GM12878 (cell line): Measurements from ENCODE around the gene THAP7. TPM values are rescaled to one million over a fixed set of nuclear protein-coding genes. Genes with fewer than 3 reads are reported as not detected.

Experiments used
- ATAC-seq: fragments of 200-7000 bp; cut with Tn5 transposase; 3 replicates; pipeline ENCODE4 v1.9.1; 2020; ENCODE audit warnings: mild to moderate bottlenecking, moderate library complexity
- BruUV-seq: library from RNA; stranded (reverse); fragments of 400-500 nt; replicated peaks from 2 replicates; lab custom pipeline; 2021; lab: Mats Ljungman, UMichigan
- CTCF ChIA-PET: fragments of 300-600 bp; sonication (Branson Sonifier 250); formaldehyde crosslinking; extraction: SDS; loops from one replicate; lab custom pipeline; 2021; ENCODE audit warnings: inconsistent platforms; lab: Yijun Ruan, JAX
- POLR2A ChIA-PET: fragments of 350-600 bp; formaldehyde crosslinking; extraction: SDS; loops from one replicate; lab custom pipeline; 2021; ENCODE audit warnings: inconsistent platforms; lab: Charles Lee
- RAD21 ChIA-PET: fragments of 300-600 bp; sonication (Branson Sonifier 250); formaldehyde crosslinking; loops from one replicate; lab custom pipeline; 2023; ENCODE audit warnings: antibody characterized with exemption; ENCODE audit not compliant: unreplicated experiment; lab: Charles Lee
- SMC1A ChIA-PET: fragments of 300-600 bp; sonication (Branson Sonifier 250); formaldehyde crosslinking; loops from one replicate; lab custom pipeline; 2023; ENCODE audit not compliant: unreplicated experiment, uncharacterized antibody; lab: Charles Lee
- DNase-seq: peaks from one replicate; pipeline ENCODE4 v3.0.0-alpha.2; 2011; ENCODE audit warnings: low read depth, low spot score
- FAIRE-seq: peaks from 3 replicates; lab custom pipeline; 2011; peaks lifted over from hg19 to GRCh38; lab: Jason Lieb, UNC
- H2AFZ ChIP-seq: 2 replicates; pipeline ENCODE4 v1.6.0; 2011; ENCODE audit warnings: low read depth, low read length, control low read depth; ENCODE audit not compliant: control insufficient read depth
- H3K27ac ChIP-seq: 2 replicates; pipeline ENCODE4 v1.5.1; 2011; ENCODE audit warnings: control low read depth; ENCODE audit not compliant: control insufficient read depth, insufficient read depth
- H3K27me3 ChIP-seq, 2 experiments: replicated peaks in 1 of 2; 2 replicates each; pipeline versions ENCODE4 v1.6.0 to v1.6.1; 2011; ENCODE audit warnings: low read length in 1 of 2; ENCODE audit not compliant: control insufficient read depth in 2 of 2, insufficient read depth in 2 of 2
- H3K36me3 ChIP-seq, 2 experiments: 2 replicates each; pipeline ENCODE4 v1.5.1; 2011; ENCODE audit warnings: low read length in 1 of 2; ENCODE audit not compliant: control insufficient read depth in 2 of 2, insufficient read depth in 2 of 2
- H3K4me1 ChIP-seq: 2 replicates; pipeline ENCODE4 v1.6.1; 2011; ENCODE audit warnings: mild to moderate bottlenecking, low read length, moderate library complexity, mixed read lengths; ENCODE audit not compliant: control insufficient read depth, insufficient read depth
- H3K4me2 ChIP-seq: 2 replicates; pipeline ENCODE4 v1.6.0; 2011; ENCODE audit warnings: control low read depth; ENCODE audit not compliant: control insufficient read depth, insufficient read depth
- H3K4me3 ChIP-seq: fragments of 200-600 bp; sonication (generic); 2 replicates; pipeline ENCODE4 v1.5.1; 2016
- H3K79me2 ChIP-seq: 2 replicates; pipeline ENCODE4 v1.6.0; 2011; ENCODE audit warnings: low read length; ENCODE audit not compliant: control insufficient read depth, insufficient read depth
- H3K9ac ChIP-seq: 2 replicates; pipeline ENCODE4 v1.8.0; 2011; ENCODE audit warnings: low read length, control low read depth, mixed read lengths; ENCODE audit not compliant: control insufficient read depth, insufficient read depth
- H3K9me3 ChIP-seq: replicated peaks from 3 replicates; pipeline ENCODE4 v1.5.1; 2011; ENCODE audit warnings: mild to moderate bottlenecking, low read length; ENCODE audit not compliant: control insufficient read depth, insufficient read depth
- H4K20me1 ChIP-seq: 2 replicates; pipeline ENCODE4 v1.6.0; 2011; ENCODE audit not compliant: control insufficient read depth, insufficient read depth
- BCL11A ChIP-seq: IDR thresholded peaks from 2 replicates; pipeline ENCODE4 v1.6.1; 2011; ENCODE audit warnings: low read depth, low read length
- CBX5 ChIP-seq: sonication (generic); IDR thresholded peaks from 2 replicates; pipeline ENCODE4 v1.6.1; 2016; ENCODE audit warnings: low read depth, moderate library complexity, mild to moderate bottlenecking, inconsistent platforms
- ETV6 ChIP-seq, 2 experiments: fragments of 450-650 bp in 1 of 2; IDR thresholded peaks in 1 of 2; conservative IDR thresholded peaks in 1 of 2; 2 replicates each; pipeline ENCODE4 v1.6.1; 2014; ENCODE audit warnings: antibody characterized with exemption in 1 of 2, borderline replicate concordance in 1 of 2, low read depth in 1 of 2, mild to moderate bottlenecking in 1 of 2, moderate library complexity in 1 of 2
- FOXM1 ChIP-seq: IDR thresholded peaks from 2 replicates; pipeline ENCODE4 v1.6.1; 2012; ENCODE audit warnings: low read depth, mild to moderate bottlenecking, inconsistent platforms, low read length, moderate library complexity
- IKZF2 ChIP-seq, 2 experiments: fragments of 450-650 bp; IDR thresholded peaks; 2 replicates each; pipeline ENCODE4 v1.6.1; 2017; ENCODE audit warnings: mild to moderate bottlenecking in 2 of 2, moderate library complexity in 2 of 2
- JUND ChIP-seq: IDR thresholded peaks from 2 replicates; pipeline ENCODE4 v1.6.1; 2012; ENCODE audit warnings: low read depth, mild to moderate bottlenecking, low read length, improper control_type of control experiment, moderate library complexity
- KLF5 ChIP-seq: fragments of 450-650 bp; IDR thresholded peaks from 2 replicates; pipeline ENCODE4 v1.6.1; 2014; ENCODE audit warnings: mild to moderate bottlenecking; ENCODE audit not compliant: partially characterized antibody
- RFX5 ChIP-seq: IDR thresholded peaks from 2 replicates; pipeline ENCODE4 v1.6.1; 2011; ENCODE audit warnings: low read depth, low read length, improper control_type of control experiment
- SMC3 ChIP-seq: IDR thresholded peaks from 2 replicates; pipeline ENCODE4 v1.6.1; 2011; ENCODE audit warnings: low read length, improper control_type of control experiment, borderline replicate concordance
- SP1 ChIP-seq: IDR thresholded peaks from one replicate; pipeline ENCODE4 v1.6.1; 2011; ENCODE audit warnings: low read depth, low read length
- SPI1 ChIP-seq: IDR thresholded peaks from 2 replicates; pipeline ENCODE4 v1.6.1; 2011; ENCODE audit warnings: low read depth, mild to moderate bottlenecking, low read length, moderate library complexity, borderline replicate concordance; ENCODE audit not compliant: insufficient read depth
- TAF1 ChIP-seq: IDR thresholded peaks from 2 replicates; pipeline ENCODE4 v1.6.1; 2011; ENCODE audit warnings: mild to moderate bottlenecking, low read depth, low read length, borderline replicate concordance
- YY1 ChIP-seq: IDR thresholded peaks from 2 replicates; pipeline ENCODE4 v1.6.1; 2011; ENCODE audit warnings: low read depth, mild to moderate bottlenecking, low read length
- ZBED1 ChIP-seq: IDR thresholded peaks from 2 replicates; pipeline ENCODE4 v1.6.1; 2016; ENCODE audit warnings: borderline replicate concordance
- ZNF207 ChIP-seq: fragments of 450-650 bp; IDR thresholded peaks from 2 replicates; pipeline ENCODE4 v1.6.1; 2014; ENCODE audit warnings: antibody characterized with exemption, mild to moderate bottlenecking, borderline replicate concordance
- ZNF622 ChIP-seq: fragments of 450-650 bp; IDR thresholded peaks from 2 replicates; pipeline ENCODE4 v1.6.1; 2017; ENCODE audit warnings: mild to moderate bottlenecking, inconsistent platforms
- ZNF687 ChIP-seq: fragments of 450-650 bp; IDR thresholded peaks from 2 replicates; pipeline ENCODE4 v1.6.1; 2017; ENCODE audit warnings: mild to moderate bottlenecking, moderate library complexity
- ZSCAN29 ChIP-seq: fragments of 450-650 bp; IDR thresholded peaks from 2 replicates; pipeline ENCODE4 v1.6.1; 2017; ENCODE audit warnings: mild to moderate bottlenecking, moderate library complexity
- WGBS: methylation state at CpG from one replicate; pipeline ENCODE4 v1.1.6; 2016; ENCODE audit warnings: low lambda C conversion rate; ENCODE audit not compliant: insufficient replicate concordance, insufficient coverage; ENCODE audit errors: missing lambda C conversion rate; 5-methylcytosine and 5-hydroxymethylcytosine counted together
- in situ Hi-C: fragments of 300-500 bp; cut with MboI; formaldehyde crosslinking; loops from 9 replicates; pipeline ENCODE4 v1.14.3; 2018; ENCODE audit warnings: mixed read lengths
- intact Hi-C: fragments of 100-400 bp; cut with micrococcal nuclease; formaldehyde crosslinking; loops from one replicate; pipeline ENCODE4 v1.14.2; 2022; ENCODE audit not compliant: unreplicated experiment
- polyA plus RNA-seq, 11 experiments: library from polyadenylated mRNA; depleted of rRNA in 4 of 11; unstranded in 6 of 11; stranded (reverse) in 5 of 11; fragments of >200 nt; fragmentation: Nextera tagmentation in 4 of 11; fragmentation: Illumina TruSeq in 1 of 11; extraction: Ambion mirVana in 4 of 11; extraction: Trizol in 1 of 11; gene quantifications; 1 replicate in 1 of 11; 2 replicates in 10 of 11; pipeline versions ENCODE4 v1.2.1 to v1.2.3, GENCODE V29; 2011 to 2016; ENCODE audit warnings: inconsistent platforms in 2 of 11, missing spikeins in 2 of 11, low read depth in 1 of 11
- total RNA-seq, 4 experiments: library from RNA; depleted of rRNA in 3 of 4; stranded (reverse); fragments of >200 nt in 3 of 4; fragmentation: Illumina TruSeq in 1 of 4; extraction: Trizol in 1 of 4; gene quantifications; 2 replicates each; pipeline versions ENCODE4 v1.2.1 to v1.2.3, GENCODE V29; 2013 to 2021
- TF ChIP-seq, protein P1 (sequence below): fragments of 450-650 bp; IDR thresholded peaks from 2 replicates; pipeline ENCODE4 v1.6.1; 2017; ENCODE audit warnings: mild to moderate bottlenecking

THAP7 gene
- total and polyA plus RNA-seq, 10 of the 15 experiments (the other 5 are each of a cell fraction or from before 2014, with no cell fraction given) = 0.66 to 58.3 (median 26.3) TPM

- no peaks in the 10 kb centered on the region for H4K20me1 ChIP-seq
- no peak overlapping the region for H3K4me3 ChIP-seq
- H3K79me2 ChIP-seq = no peaks in the 10 kb centered on the region
- H3K27me3 ChIP-seq = no peaks in the 10 kb centered on the region; a peak in 1 of 4 replicates
- no peaks in the 10 kb centered on the region for H3K36me3 ChIP-seq
- in situ Hi-C loops = no loop called here
- BruUV-seq = no TSS peak
- ChIA-PET CTCF (no interaction called here), RAD21 (no interaction called here), POLR2A (no interaction called here), SMC1A (interaction anchor here (0.5 kb wide), 1 partner anchor 11 kb away, joined by 3 read pairs; no protein-coding TSS in a partner anchor)
- no peak overlapping the region for H3K9ac ChIP-seq
- intact Hi-C loops = no loop called here
- TF ChIP-seq SP1 (no peak), ZNF687 (no peak), CBX5 (no peak), SMC3 (no peak), JUND (no peak), TAF1 (no peak), FOXM1 (no peak), ZBED1 (no peak), ZNF622 (no peak), ZSCAN29 (no peak), ETV6 (conservative IDR thresholded peaks at IDR 0.05 in 1 of 2, IDR thresholded peaks at IDR 0.05 in 1 of 2; ENCODE audit: borderline replicate concordance in 1 of 2, low read depth in 1 of 2) (no peak), SPI1 (no peak), YY1 (no peak), RFX5 (no peak), BCL11A (no peak), IKZF2 (IDR thresholded peaks at IDR 0.05) (no peak), ZNF207 (no peak), KLF5 (no peak)
- TF ChIP-seq, protein P1, sequence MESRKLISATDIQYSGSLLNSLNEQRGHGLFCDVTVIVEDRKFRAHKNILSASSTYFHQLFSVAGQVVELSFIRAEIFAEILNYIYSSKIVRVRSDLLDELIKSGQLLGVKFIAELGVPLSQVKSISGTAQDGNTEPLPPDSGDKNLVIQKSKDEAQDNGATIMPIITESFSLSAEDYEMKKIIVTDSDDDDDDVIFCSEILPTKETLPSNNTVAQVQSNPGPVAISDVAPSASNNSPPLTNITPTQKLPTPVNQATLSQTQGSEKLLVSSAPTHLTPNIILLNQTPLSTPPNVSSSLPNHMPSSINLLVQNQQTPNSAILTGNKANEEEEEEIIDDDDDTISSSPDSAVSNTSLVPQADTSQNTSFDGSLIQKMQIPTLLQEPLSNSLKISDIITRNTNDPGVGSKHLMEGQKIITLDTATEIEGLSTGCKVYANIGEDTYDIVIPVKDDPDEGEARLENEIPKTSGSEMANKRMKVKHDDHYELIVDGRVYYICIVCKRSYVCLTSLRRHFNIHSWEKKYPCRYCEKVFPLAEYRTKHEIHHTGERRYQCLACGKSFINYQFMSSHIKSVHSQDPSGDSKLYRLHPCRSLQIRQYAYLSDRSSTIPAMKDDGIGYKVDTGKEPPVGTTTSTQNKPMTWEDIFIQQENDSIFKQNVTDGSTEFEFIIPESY = no peak
- H3K9me3 ChIP-seq = no peaks in the 10 kb centered on the region
- H2AFZ ChIP-seq = no peak overlapping the region
- H3K4me2 ChIP-seq = no peak overlapping the region
- DNase-seq (no peak), ATAC-seq (no peak), FAIRE-seq (no peak)
- 20% methylated on average over 15 of the region's 15 CpGs for WGBS
- peaks cover 13% of the 10 kb centered on the region for H3K4me1 ChIP-seq
- no peak overlapping the region for H3K27ac ChIP-seq
These were observed 28.1 kb upstream of the THAP7 start for GRCh38 chr22:21030032-21030431.
